GM12873 (cell line): ENCODE data around the gene C1orf115.
A peak's percentile ranks its signal among the peaks of the same experiment; 100 is the strongest.

Experiments used
- CTCF ChIP-seq: IDR thresholded peaks from 2 replicates; pipeline ENCODE4 v1.5.1; 2012; ENCODE audit warnings: low read depth, mild to moderate bottlenecking, moderate library complexity, low read length, control low read depth; ENCODE audit not compliant: insufficient read depth; ENCODE audit errors: missing control alignments

The C1orf115 gene

DNA sequence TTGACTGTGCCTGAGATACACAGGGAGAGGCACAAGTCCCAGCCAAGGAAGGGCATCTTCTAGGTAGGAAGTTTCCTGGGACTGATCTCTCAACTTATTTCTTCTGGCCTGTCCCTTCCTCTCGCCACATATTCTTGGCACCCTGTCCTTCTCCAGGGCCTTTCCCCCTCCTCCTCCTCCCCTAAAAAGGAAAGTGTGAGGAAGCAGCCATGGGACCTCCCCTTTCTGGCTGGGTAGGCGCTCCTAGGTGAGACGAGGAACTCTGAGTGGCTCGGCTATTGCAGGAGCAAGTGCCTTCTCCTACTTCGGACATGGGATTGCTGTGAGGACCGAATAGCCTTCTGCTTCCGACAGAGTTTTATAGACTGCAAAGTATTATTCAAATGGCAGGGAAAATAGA lies 42.5 kb downstream of the C1orf115 start:
- no peak for TF ChIP-seq CTCF

GRCh38 chr1:220733086-220733601 lies 43.0 kb downstream of the C1orf115 start:
- TF ChIP-seq CTCF: peak; percentile 82

DNA sequence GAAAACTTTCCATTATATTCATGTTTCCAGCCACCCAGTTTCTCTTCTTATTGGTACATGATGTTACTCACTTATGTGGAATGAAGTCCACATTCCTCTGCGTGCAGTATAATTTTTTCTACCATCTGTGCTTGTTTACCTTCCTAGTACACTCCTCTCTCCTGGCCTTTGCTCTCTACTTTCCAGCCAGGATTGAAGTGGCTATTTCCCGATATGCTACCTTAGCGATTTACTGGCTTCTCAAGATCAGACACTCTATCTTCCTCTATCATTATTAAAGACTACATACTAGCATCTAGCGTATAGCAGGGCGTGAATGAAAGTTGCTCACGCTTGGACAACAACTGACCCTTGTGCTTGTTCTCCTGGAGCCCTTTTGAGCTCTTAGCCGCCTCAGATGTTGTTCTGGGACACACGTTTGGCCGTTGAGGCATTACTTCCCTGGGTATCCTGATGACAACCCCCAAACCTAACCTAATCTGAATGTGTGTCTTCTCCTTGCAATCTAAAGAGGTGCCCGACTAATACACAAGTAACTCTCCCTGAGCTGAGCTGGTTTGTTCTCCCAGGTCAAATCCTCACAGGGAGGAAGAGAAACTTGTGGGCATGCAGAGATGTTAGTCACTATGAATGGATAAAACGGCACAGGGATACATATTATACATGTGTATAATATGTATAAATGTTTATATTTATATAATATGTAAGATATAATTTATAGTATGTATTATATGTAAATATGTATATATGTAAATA lies 44.6 kb downstream of the C1orf115 start:
- TF ChIP-seq CTCF: no peak

GRCh38 chr1:220741349-220741748 lies 51.2 kb downstream of the C1orf115 start:
- no peak for TF ChIP-seq CTCF

- TF ChIP-seq CTCF: no peak
Observed at GRCh38 chr1:220741825-220742224, 51.7 kb downstream of the C1orf115 start.

GRCh38 chr1:220742520-220742919 lies 52.4 kb downstream of the C1orf115 start:
- no peak for TF ChIP-seq CTCF

DNA sequence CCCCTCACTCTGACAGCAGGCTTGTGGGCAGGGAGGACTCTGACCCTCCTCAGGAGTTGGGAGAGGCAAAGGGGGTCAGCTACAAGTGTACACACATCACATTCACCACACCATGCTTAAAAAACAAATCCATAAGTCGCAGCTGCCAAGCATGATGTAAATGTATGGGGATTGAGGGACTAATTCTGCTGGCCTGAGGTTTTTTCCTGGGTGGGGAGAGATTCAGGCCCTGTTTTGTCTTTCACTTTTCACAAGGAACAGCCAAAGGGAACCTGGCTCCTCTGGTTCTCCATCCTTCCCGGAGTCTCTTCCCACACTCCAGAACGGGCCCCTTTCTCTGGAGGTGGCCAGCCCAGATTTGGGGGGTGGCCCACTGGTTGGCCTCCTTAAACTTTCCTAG lies 56.7 kb downstream of the C1orf115 start:
- TF ChIP-seq CTCF: no peak
